HepG2 (cell line): ENCODE data around the gene SOBP. TPM values are rescaled to one million over a fixed set of nuclear protein-coding genes. Genes with fewer than 3 reads are reported as not detected.

Experiments
- ELF3 ChIP-seq: IDR thresholded peaks from 2 replicates; pipeline ENCODE4 v1.6.1; 2016; ENCODE audit warnings: missing genetic modification reagents, missing compliant biosample characterization
- ESRRA ChIP-seq: sonication (generic); formaldehyde crosslinking; IDR thresholded peaks from 2 replicates; pipeline ENCODE4 v1.5.1; 2020; ENCODE audit warnings: mild to moderate bottlenecking, low read depth, missing genetic modification reagents
- GTF2F1 ChIP-seq: fragments of 150-350 bp; IDR thresholded peaks from 2 replicates; pipeline ENCODE4 v1.6.1; 2014; ENCODE audit warnings: low read length
- HDAC1 ChIP-seq: sonication (generic); formaldehyde crosslinking; IDR thresholded peaks from 2 replicates; pipeline ENCODE4 v1.5.1; 2020; ENCODE audit warnings: mild to moderate bottlenecking, missing genetic modification reagents
- KLF16 ChIP-seq, 2 experiments: sonication (generic) in 1 of 2; formaldehyde crosslinking in 1 of 2; IDR thresholded peaks; 2 replicates each; pipeline versions ENCODE4 v1.6.1 to v1.8.0; 2016 to 2023; ENCODE audit warnings: missing genetic modification reagents in 2 of 2, missing compliant biosample characterization in 1 of 2
- RARA ChIP-seq: IDR thresholded peaks from 2 replicates; pipeline ENCODE4 v1.6.1; 2016; ENCODE audit warnings: missing genetic modification reagents, missing compliant biosample characterization
- SIX4 ChIP-seq: sonication (generic); formaldehyde crosslinking; IDR thresholded peaks from 2 replicates; pipeline ENCODE4 v1.4.0; 2020; ENCODE audit warnings: missing genetic modification reagents
- TBX3 ChIP-seq: fragments of 450-650 bp; IDR thresholded peaks from 2 replicates; pipeline ENCODE4 v1.6.1; 2017; ENCODE audit warnings: antibody characterized with exemption, mild to moderate bottlenecking, inconsistent platforms, borderline replicate concordance
- ZSCAN12 ChIP-seq: sonication (generic); formaldehyde crosslinking; IDR thresholded peaks from 2 replicates; pipeline ENCODE4 v1.9.0; 2021; ENCODE audit warnings: mild to moderate bottlenecking, missing genetic modification reagents
- polyA plus RNA-seq, 8 experiments: library from polyadenylated mRNA; depleted of rRNA in 3 of 8; stranded (reverse) in 7 of 8; unstranded in 1 of 8; fragments of >200 nt; fragmentation: Illumina TruSeq in 4 of 8; extraction: Trizol in 4 of 8; gene quantifications; 2 replicates each; pipeline versions ENCODE4 v1.2.1 to v1.2.3, GENCODE V29; 2011 to 2016; ENCODE audit warnings: low read depth in 4 of 8, missing spikeins in 1 of 8, mixed read lengths in 1 of 8; ENCODE audit not compliant: insufficient read depth in 1 of 8
- total RNA-seq, 5 experiments: library from RNA; depleted of rRNA; stranded (reverse); fragments of >200 nt; fragmentation: Illumina TruSeq; extraction: Trizol; gene quantifications; 2 replicates each; pipeline ENCODE4 v1.2.3, GENCODE V29; 2016; ENCODE audit warnings: low read depth in 1 of 5
- TF ChIP-seq, protein P1 (sequence below): IDR thresholded peaks from 2 replicates; pipeline ENCODE4 v1.6.1; 2016; ENCODE audit warnings: low read depth, missing genetic modification reagents, missing compliant biosample characterization
- TF ChIP-seq, protein P2 (sequence below): sonication (generic); formaldehyde crosslinking; IDR thresholded peaks from 2 replicates; pipeline ENCODE4 v1.8.0; 2022; ENCODE audit warnings: mild to moderate bottlenecking, missing genetic modification reagents, moderate library complexity
- TF ChIP-seq, protein P3 (sequence below): sonication (generic); formaldehyde crosslinking; IDR thresholded peaks from 2 replicates; pipeline ENCODE4 v1.5.0; 2020; ENCODE audit warnings: missing genetic modification reagents

The SOBP gene
- total and polyA plus RNA-seq, 2 of the 13 experiments (the other 11 are each of a cell fraction or from before 2014, with no cell fraction given), result 1.5 to 6.9 TPM

DNA sequence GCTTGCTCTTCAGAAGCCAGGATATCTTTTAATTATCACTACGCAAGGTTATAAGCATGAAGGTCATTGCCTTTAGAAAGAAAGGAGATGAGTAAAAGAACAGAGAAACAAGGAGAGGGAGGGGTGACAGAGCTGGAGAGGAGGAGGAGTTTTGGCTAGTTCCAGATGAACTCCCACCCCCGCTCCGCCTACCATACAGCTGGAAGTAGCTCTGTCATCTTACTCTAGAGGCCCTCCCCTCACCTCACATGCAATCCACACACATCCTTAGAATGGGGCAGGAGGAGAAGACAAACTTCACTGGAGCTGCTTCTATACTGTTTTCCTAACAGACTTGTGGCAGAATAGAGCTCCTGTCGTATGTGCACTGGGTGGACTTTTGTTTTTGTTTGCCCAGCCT, 189.5 kb downstream of the SOBP start (continued):
- TF ChIP-seq, protein P1, sequence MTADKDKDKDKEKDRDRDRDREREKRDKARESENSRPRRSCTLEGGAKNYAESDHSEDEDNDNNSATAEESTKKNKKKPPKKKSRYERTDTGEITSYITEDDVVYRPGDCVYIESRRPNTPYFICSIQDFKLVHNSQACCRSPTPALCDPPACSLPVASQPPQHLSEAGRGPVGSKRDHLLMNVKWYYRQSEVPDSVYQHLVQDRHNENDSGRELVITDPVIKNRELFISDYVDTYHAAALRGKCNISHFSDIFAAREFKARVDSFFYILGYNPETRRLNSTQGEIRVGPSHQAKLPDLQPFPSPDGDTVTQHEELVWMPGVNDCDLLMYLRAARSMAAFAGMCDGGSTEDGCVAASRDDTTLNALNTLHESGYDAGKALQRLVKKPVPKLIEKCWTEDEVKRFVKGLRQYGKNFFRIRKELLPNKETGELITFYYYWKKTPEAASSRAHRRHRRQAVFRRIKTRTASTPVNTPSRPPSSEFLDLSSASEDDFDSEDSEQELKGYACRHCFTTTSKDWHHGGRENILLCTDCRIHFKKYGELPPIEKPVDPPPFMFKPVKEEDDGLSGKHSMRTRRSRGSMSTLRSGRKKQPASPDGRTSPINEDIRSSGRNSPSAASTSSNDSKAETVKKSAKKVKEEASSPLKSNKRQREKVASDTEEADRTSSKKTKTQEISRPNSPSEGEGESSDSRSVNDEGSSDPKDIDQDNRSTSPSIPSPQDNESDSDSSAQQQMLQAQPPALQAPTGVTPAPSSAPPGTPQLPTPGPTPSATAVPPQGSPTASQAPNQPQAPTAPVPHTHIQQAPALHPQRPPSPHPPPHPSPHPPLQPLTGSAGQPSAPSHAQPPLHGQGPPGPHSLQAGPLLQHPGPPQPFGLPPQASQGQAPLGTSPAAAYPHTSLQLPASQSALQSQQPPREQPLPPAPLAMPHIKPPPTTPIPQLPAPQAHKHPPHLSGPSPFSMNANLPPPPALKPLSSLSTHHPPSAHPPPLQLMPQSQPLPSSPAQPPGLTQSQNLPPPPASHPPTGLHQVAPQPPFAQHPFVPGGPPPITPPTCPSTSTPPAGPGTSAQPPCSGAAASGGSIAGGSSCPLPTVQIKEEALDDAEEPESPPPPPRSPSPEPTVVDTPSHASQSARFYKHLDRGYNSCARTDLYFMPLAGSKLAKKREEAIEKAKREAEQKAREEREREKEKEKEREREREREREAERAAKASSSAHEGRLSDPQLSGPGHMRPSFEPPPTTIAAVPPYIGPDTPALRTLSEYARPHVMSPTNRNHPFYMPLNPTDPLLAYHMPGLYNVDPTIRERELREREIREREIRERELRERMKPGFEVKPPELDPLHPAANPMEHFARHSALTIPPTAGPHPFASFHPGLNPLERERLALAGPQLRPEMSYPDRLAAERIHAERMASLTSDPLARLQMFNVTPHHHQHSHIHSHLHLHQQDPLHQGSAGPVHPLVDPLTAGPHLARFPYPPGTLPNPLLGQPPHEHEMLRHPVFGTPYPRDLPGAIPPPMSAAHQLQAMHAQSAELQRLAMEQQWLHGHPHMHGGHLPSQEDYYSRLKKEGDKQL (CRISPR knock-in tag), result no peak
- TF ChIP-seq ESRRA (CRISPR knock-in tag) (no peak), RARA (CRISPR knock-in tag) (no peak), ELF3 (no peak), SIX4 (no peak), ZSCAN12 (no peak), HDAC1 (CRISPR knock-in tag) (no peak), TBX3 (no peak), GTF2F1 (no peak), KLF16 (CRISPR knock-in tag; IDR thresholded peaks at IDR 0.05) (no peak)
- TF ChIP-seq, protein P2, sequence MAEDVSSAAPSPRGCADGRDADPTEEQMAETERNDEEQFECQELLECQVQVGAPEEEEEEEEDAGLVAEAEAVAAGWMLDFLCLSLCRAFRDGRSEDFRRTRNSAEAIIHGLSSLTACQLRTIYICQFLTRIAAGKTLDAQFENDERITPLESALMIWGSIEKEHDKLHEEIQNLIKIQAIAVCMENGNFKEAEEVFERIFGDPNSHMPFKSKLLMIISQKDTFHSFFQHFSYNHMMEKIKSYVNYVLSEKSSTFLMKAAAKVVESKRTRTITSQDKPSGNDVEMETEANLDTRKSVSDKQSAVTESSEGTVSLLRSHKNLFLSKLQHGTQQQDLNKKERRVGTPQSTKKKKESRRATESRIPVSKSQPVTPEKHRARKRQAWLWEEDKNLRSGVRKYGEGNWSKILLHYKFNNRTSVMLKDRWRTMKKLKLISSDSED (CRISPR knock-in tag), result no peak
- TF ChIP-seq, protein P3, sequence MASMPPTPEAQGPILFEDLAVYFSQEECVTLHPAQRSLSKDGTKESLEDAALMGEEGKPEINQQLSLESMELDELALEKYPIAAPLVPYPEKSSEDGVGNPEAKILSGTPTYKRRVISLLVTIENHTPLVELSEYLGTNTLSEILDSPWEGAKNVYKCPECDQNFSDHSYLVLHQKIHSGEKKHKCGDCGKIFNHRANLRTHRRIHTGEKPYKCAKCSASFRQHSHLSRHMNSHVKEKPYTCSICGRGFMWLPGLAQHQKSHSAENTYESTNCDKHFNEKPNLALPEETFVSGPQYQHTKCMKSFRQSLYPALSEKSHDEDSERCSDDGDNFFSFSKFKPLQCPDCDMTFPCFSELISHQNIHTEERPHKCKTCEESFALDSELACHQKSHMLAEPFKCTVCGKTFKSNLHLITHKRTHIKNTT (CRISPR knock-in tag), result no peak
- TF ChIP-seq, all 625 proteins: peak for 0
